Measurements from ENCODE around the gene WDR76.

DNA sequence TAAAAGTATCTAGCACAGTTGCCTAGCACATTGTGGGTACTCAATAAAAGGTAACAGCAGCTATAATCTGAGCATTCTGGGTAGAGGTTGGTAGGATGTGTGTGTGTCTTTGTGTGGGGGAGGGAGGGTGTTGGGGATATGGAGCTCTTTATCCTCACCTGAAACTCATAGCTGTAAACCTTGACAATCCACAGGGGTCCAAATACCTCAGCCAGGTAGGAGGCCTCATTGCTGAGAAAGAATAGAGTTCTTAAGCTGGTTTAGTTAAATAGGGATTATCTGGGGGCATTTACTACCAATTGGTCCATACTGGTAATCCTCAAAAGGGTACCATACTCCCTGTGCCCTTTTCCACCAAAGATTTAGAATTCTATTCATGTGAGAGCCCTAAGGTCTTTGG is 30.8 kb upstream of the WDR76 start:
- no peak for TF ChIP-seq CTCF (IDR thresholded peaks at IDR 0.05; ENCODE audit: insufficient read depth, low read depth, low read length)
- TF ChIP-seq EZH2 (IDR thresholded peaks at IDR 0.05; ENCODE audit: insufficient read depth, low read length) = no peak
